HCT116 (cell line): ENCODE measurements around the gene POLE. TPM values are rescaled to one million over a fixed set of nuclear protein-coding genes. Genes with fewer than 3 reads are reported as not detected.

Source experiments
- ATAC-seq: fragments of 200-7000 bp; cut with Tn5 transposase; 2 replicates; pipeline ENCODE4 v1.9.1; 2020; ENCODE audit warnings: mild to moderate bottlenecking, moderate library complexity
- BruUV-seq: library from RNA; stranded (reverse); fragments of 400-500 nt; replicated peaks from 2 replicates; lab custom pipeline; 2021; lab: Mats Ljungman, UMichigan
- CTCF ChIA-PET: fragments of 300-600 bp; sonication (Branson Sonifier 250); formaldehyde crosslinking; loops from one replicate; lab custom pipeline; 2021; ENCODE audit warnings: antibody characterized with exemption; lab: Charles Lee
- POLR2A ChIA-PET: fragments of 300-600, 350-600 bp; sonication (Branson Sonifier 250); formaldehyde crosslinking; loops from one replicate; lab custom pipeline; 2021; ENCODE audit warnings: antibody characterized with exemption; lab: Charles Lee
- RAD21 ChIA-PET, 2 experiments: fragments of 300-600 bp; sonication (Branson Sonifier 250); formaldehyde crosslinking; loops; one replicate each; lab custom pipeline; 2023; ENCODE audit warnings: low total read pairs in 2 of 2; ENCODE audit not compliant: uncharacterized antibody in 2 of 2, unreplicated experiment in 2 of 2, low non-redundant PET in 1 of 2; lab: Charles Lee
- DNase-seq: peaks from one replicate; pipeline ENCODE4 v3.0.0-alpha.2; 2010; ENCODE audit warnings: low read depth, low spot score
- H2AFZ ChIP-seq: fragments of 200-600 bp; shearing (Covaris generic), sonication (generic); 2 replicates; pipeline ENCODE4 v1.6.1; 2017; ENCODE audit warnings: low read depth, mixed run types, mixed read lengths, antibody characterized with exemption, low read length; ENCODE audit not compliant: poor library complexity, severe bottlenecking
- H3K27ac ChIP-seq: 2 replicates; pipeline ENCODE4 v1.5.1; 2012; ENCODE audit warnings: low read depth, low read length
- H3K27me3 ChIP-seq: fragments of 200-600 bp; sonication (generic); 2 replicates; pipeline ENCODE4 v1.6.1; 2016; ENCODE audit warnings: mixed run types, low read length, mixed read lengths; ENCODE audit not compliant: insufficient read depth
- H3K36me3 ChIP-seq, 2 experiments: fragments of 200-500 bp in 1 of 2; fragments of 200-600 bp in 1 of 2; sonication (Bioruptor generic) in 1 of 2; sonication (generic) in 1 of 2; 2 replicates each; pipeline versions ENCODE4 v1.5.1 to v1.6.1; 2014 to 2016; ENCODE audit warnings: low read length in 2 of 2, inconsistent platforms in 1 of 2, mixed read lengths in 1 of 2, mixed run types in 1 of 2; ENCODE audit not compliant: insufficient read depth in 2 of 2, control insufficient read depth in 1 of 2
- H3K4me1 ChIP-seq, 2 experiments: fragments of 200-600 bp in 1 of 2; sonication (generic) in 1 of 2; 2 replicates each; pipeline versions ENCODE4 v1.5.1 to v1.6.1; 2012 to 2017; ENCODE audit warnings: low read length in 2 of 2, inconsistent platforms in 1 of 2, mild to moderate bottlenecking in 1 of 2, mixed read lengths in 1 of 2, mixed run types in 1 of 2, moderate library complexity in 1 of 2; ENCODE audit not compliant: insufficient read depth in 2 of 2, control insufficient read depth in 1 of 2
- H3K4me2 ChIP-seq: fragments of 200-600 bp; sonication (generic); 2 replicates; pipeline ENCODE4 v1.6.1; 2017; ENCODE audit warnings: mixed run types, low read length, mixed read lengths
- H3K4me3 ChIP-seq, 2 experiments: fragments of 200-600 bp in 1 of 2; sonication (generic) in 1 of 2; replicated peaks in 1 of 2; 2 replicates each; pipeline ENCODE4 v1.5.1; 2011 to 2016; ENCODE audit warnings: low read length in 2 of 2, control low read depth in 1 of 2, low read depth in 1 of 2, mild to moderate bottlenecking in 1 of 2, mixed read lengths in 1 of 2, mixed run types in 1 of 2
- H3K79me2 ChIP-seq: fragments of 200-600 bp; sonication (generic); 2 replicates; pipeline ENCODE4 v1.6.1; 2017; ENCODE audit warnings: mild to moderate bottlenecking, mixed run types, low read length, moderate library complexity, mixed read lengths; ENCODE audit not compliant: insufficient read depth
- H3K9ac ChIP-seq: fragments of 200-600 bp; sonication (generic); 2 replicates; pipeline ENCODE4 v1.6.1; 2016; ENCODE audit warnings: low read length, mixed read lengths
- H3K9me2 ChIP-seq: fragments of 200-600 bp; sonication (generic), shearing (Covaris generic); 2 replicates; pipeline ENCODE4 v1.6.1; 2017; ENCODE audit warnings: mixed run types, mild to moderate bottlenecking, moderate library complexity; ENCODE audit not compliant: insufficient read depth
- H3K9me3 ChIP-seq, 2 experiments: fragments of 200-500 bp in 1 of 2; fragments of 200-600 bp in 1 of 2; sonication (Bioruptor generic) in 1 of 2; sonication (generic) in 1 of 2; 2 replicates each; pipeline ENCODE4 v1.6.1; 2014 to 2017; ENCODE audit warnings: low read length in 2 of 2, mixed read lengths in 2 of 2, inconsistent platforms in 1 of 2, low read depth in 1 of 2, mild to moderate bottlenecking in 1 of 2, mixed run types in 1 of 2, moderate library complexity in 1 of 2; ENCODE audit not compliant: control insufficient read depth in 1 of 2, insufficient read depth in 1 of 2
- H4K20me1 ChIP-seq: fragments of 200-600 bp; sonication (generic), shearing (Covaris generic); 2 replicates; pipeline ENCODE4 v1.6.1; 2017; ENCODE audit warnings: mixed run types, mild to moderate bottlenecking, moderate library complexity; ENCODE audit not compliant: insufficient read depth
- EZH2 ChIP-seq: fragments of 200-600 bp; sonication (generic); IDR thresholded peaks from 2 replicates; pipeline ENCODE4 v1.6.1; 2017; ENCODE audit warnings: antibody characterized with exemption, mixed run types
- POLR2AphosphoS5 ChIP-seq: IDR thresholded peaks from 2 replicates; pipeline ENCODE4 v1.6.1; 2011; ENCODE audit warnings: mild to moderate bottlenecking, low read depth, low read length, moderate library complexity
- SP1 ChIP-seq: IDR thresholded peaks from 2 replicates; pipeline ENCODE4 v1.6.1; 2012; ENCODE audit warnings: low read depth
- intact Hi-C: fragments of 100-400 bp; cut with micrococcal nuclease; formaldehyde crosslinking; loops from 2 replicates; pipeline ENCODE4 v1.10.0; 2022
- total RNA-seq: library from RNA; stranded (reverse); gene quantifications from one replicate; pipeline ENCODE4 v1.2.1, GENCODE V29; 2021; ENCODE audit not compliant: unreplicated experiment

Gene POLE
- total RNA-seq, 1 experiment from 2014 or later, result 128 TPM

DNA sequence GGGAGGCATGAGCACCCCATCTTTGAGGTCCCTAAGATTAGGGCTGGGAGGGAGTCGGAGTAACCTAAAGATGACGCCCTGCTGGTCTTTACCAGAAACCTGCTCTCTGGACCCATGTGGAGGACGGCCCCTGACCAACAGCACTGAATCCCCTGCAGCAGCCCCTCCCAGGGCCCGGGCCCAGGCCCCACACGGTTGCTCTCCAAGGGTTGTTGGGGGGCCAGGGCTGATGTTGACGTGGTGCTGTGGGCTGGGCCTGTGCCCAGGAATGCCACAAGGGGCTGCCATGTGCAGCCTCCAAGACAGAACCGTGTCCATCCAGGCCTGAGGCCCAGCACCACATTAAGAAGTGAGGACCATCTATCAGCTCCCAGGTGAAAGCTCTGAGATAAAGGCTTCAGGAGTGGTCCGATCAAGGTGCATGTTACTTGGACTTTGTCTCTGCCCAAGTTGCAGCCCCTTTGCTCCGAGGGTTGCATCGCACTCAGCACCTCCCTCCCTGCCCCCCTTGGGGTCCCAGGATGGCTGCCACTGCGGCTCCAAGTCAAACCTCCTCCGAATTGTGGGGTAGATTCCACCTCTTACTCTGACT lies 106.3 kb downstream of the POLE start:
- no peaks in the 10 kb centered on the region for H3K4me1 ChIP-seq
- 0 out of 2 replicates have a peak, but pooled peaks have one; percentile 6 for TF ChIP-seq POLR2AphosphoS5
- TF ChIP-seq EZH2, result no peak
- ChIA-PET POLR2A (no interaction called here), CTCF (no interaction called here), RAD21 (no interaction called here)
- no peak overlapping the region for H3K4me2 ChIP-seq
- ATAC-seq (0 out of 2 replicates have a peak, but pooled peaks have one; percentile 6), DNase-seq (no peak)
- H3K4me3 ChIP-seq, result no peak overlapping the region
- H3K9me2 ChIP-seq, result no peaks in the 10 kb centered on the region
- H3K9me3 ChIP-seq, result no peaks in the 10 kb centered on the region
- H3K27me3 ChIP-seq, result no peaks in the 10 kb centered on the region
- no TSS peak for BruUV-seq
- no peaks in the 10 kb centered on the region; the same call in 1 of the 2 replicates for H4K20me1 ChIP-seq
- no peak overlapping the region for H2AFZ ChIP-seq
- no peak overlapping the region for H3K9ac ChIP-seq
- H3K27ac ChIP-seq, result no peak overlapping the region
- intact Hi-C loops, result no loop called here
- peaks cover 19 to 20% of the 10 kb centered on the region in 2 experiments for H3K36me3 ChIP-seq
- H3K79me2 ChIP-seq, result no peaks in the 10 kb centered on the region

GRCh38 chr12:132579744-132580143 lies 107.4 kb downstream of the POLE start:
- ChIA-PET RAD21 (no interaction called here), POLR2A (no interaction called here), CTCF (no interaction called here)
- H3K27me3 ChIP-seq, result no peaks in the 10 kb centered on the region
- H3K36me3 ChIP-seq, result peaks cover 19 to 20% of the 10 kb centered on the region in 2 experiments
- intact Hi-C loops, result no loop called here
- H3K4me1 ChIP-seq, result no peaks in the 10 kb centered on the region
- no peaks in the 10 kb centered on the region for H3K9me3 ChIP-seq
- no peak for ATAC-seq
- no peaks in the 10 kb centered on the region for H3K9me2 ChIP-seq
- DNase-seq, result no peak
- no TSS peak for BruUV-seq
- TF ChIP-seq SP1 (no peak), EZH2 (no peak)
- no peak overlapping the region for H3K9ac ChIP-seq
- H3K4me2 ChIP-seq, result no peak overlapping the region
- no peak overlapping the region for H2AFZ ChIP-seq
- no peaks in the 10 kb centered on the region; the same call in 1 of the 2 replicates for H4K20me1 ChIP-seq
- H3K27ac ChIP-seq, result no peak overlapping the region
- H3K79me2 ChIP-seq, result no peaks in the 10 kb centered on the region
- H3K4me3 ChIP-seq, result no peak overlapping the region
